Amniotic stem cell (primary cell): ENCODE measurements around the gene ACOT8.

Source experiments
- DNase-seq: peaks from one replicate; lab custom pipeline; 2025; lab: John Stamatoyannopoulos, UW

ACOT8 gene

DNA sequence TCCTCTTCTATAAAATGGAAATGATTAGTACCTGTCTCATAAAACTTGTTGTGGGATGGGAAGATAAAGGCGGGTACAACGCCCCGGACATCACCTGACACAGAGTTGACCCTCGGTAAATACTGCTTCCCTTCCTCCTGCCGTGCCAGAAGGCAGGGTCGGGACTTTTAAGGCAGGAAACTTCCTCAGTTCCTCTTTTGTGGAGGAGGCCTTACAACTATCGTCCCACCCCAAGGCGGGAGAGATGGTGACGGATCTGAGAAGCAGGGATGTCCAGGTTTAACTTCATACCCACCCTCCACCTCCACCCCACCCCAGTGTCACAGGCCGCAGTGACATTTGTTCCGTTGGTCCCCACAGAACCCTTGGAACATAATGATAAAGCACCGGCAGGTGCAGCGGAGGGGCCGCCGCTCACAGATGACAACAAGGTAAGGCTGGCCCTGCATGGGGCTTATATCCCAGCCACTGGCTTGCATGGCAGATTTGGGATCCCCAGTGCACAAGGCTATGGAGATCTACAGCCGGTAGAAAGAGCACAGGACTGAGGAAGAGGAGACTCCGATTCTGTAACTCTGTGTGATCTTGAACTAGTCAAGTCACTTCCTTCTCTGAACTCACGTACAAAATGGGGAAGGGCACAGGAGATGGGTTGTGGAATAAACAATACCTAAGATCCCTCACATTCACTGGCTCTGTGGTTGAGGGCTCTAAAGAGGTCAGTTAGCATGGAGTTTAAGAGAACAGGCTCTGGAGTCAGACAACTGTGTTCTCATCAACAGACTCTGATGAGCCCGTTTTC is 64.7 kb downstream of the ACOT8 start:
- DNase-seq, result no peak
